RWPE1 (cell line): ENCODE results near the gene BBS2.

Experiments used
- CTCF ChIA-PET: fragments of 350-600 bp; sonication (Branson Sonifier 250); formaldehyde crosslinking; extraction: SDS; loops from one replicate; lab custom pipeline; 2021; lab: Yijun Ruan, JAX
- POLR2A ChIA-PET: fragments of 400-600 bp; formaldehyde crosslinking; extraction: SDS; loops from one replicate; lab custom pipeline; 2020; ENCODE audit warnings: antibody characterized with exemption; ENCODE audit not compliant: low non-redundant PET; lab: Yijun Ruan, JAX
- DNase-seq: peaks from one replicate; pipeline ENCODE4 v3.0.0; 2012; ENCODE audit warnings: low spot score
- H3K27ac ChIP-seq: fragments of 450-650 bp; 2 replicates; pipeline ENCODE4 v1.5.1; 2017
- CTCF ChIP-seq: fragments of 450-650 bp; conservative IDR thresholded peaks from 2 replicates; pipeline ENCODE4 v1.5.1; 2017; ENCODE audit warnings: low read depth, mild to moderate bottlenecking

BBS2 gene

GRCh38 chr16:56477096-56477878, 42.5 kb downstream of the BBS2 start:
- peak; percentile 69 for DNase-seq
- TF ChIP-seq CTCF: no peak
- peak overlapping the region; percentile 70 for H3K27ac ChIP-seq
- CTCF ChIA-PET: no interaction called here
- POLR2A ChIA-PET: no interaction called here

GRCh38 chr16:56475201-56475600, 44.6 kb downstream of the BBS2 start:
- no peak overlapping the region for H3K27ac ChIP-seq
- no peak for DNase-seq
- no peak for TF ChIP-seq CTCF
- CTCF ChIA-PET: interaction anchor here (0.7 kb wide), 1 partner anchor 992 kb away, joined by 4 read pairs; no protein-coding TSS in a partner anchor
- POLR2A ChIA-PET: no interaction called here

GRCh38 chr16:56470666-56471065, 49.2 kb downstream of the BBS2 start:
- ChIA-PET POLR2A (no interaction called here), CTCF (no interaction called here)
- no peak overlapping the region for H3K27ac ChIP-seq

DNA sequence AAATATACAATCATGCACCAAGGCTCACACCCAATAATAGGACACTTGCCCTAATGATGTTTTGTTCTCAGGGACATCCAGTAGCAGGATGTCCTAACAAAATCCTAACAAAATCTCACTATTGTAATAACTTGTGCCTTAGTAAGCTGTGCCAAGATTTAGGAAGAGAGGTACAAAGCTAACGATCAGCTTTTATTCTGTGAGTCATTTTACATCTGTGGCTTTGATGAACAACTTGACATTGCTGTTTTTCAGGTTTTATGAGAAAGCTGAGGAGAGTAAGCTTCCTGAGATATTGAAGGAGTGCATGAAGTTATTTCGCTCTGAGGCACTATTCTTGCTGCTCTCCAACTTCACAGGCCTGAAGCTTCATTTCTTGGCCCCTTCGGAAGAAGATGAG, 49.6 kb downstream of the BBS2 start:
- no peak for TF ChIP-seq CTCF
- no peak overlapping the region for H3K27ac ChIP-seq
- DNase-seq: peak; percentile 36
- ChIA-PET POLR2A (no interaction called here), CTCF (no interaction called here)

More at GRCh38 chr16:56470666-56471065, 49.2 kb downstream of the BBS2 start:
- TF ChIP-seq CTCF: no peak
- no peak for DNase-seq

DNA sequence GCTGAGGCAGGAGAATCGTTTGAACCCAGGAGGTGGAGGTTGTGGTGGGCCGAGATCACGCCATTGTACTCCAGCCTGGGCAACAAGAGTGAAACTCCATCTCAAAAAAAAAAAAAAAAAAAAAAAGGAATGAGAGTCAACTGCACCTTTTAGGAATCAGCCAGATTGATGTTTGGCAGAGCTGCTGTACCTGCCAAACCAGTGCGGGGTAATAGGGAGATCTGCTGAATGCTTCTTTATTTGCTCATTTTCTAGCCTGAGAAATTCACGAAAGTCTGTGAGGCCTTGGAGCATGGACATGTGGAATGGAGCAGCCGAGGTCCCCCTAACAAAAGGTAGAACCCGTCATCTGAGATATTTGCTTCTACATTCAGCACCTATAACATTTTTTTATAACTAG, 50.1 kb downstream of the BBS2 start:
- TF ChIP-seq CTCF: no peak
- DNase-seq: no peak
- H3K27ac ChIP-seq: no peak overlapping the region
- POLR2A ChIA-PET: no interaction called here
- CTCF ChIA-PET: no interaction called here

DNA sequence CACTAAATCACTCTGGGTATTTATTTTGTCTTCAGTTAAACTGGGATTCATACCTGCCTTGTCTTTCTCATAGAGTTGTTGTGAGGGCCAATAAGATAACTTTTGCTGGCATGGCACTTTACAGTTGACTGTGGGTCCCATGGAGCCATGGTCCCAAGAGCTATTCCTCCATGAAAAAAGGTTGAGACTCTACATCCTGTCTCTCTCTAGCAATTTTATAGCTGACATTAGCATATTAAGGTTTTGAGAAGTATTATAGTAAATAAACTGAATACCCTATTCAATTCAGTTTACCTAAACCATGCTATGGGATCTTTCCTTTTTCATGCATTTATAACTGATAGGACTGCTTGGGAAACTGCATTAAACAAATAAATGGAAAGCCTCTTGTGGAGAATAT, 51.0 kb downstream of the BBS2 start:
- DNase-seq: no peak
- H3K27ac ChIP-seq: no peak overlapping the region
- ChIA-PET POLR2A (no interaction called here), CTCF (no interaction called here)
- TF ChIP-seq CTCF: no peak
